Neural cell (in vitro differentiated cells): Measurements from ENCODE around the gene DUS1L. TPM values are rescaled to one million over a fixed set of nuclear protein-coding genes. Genes with fewer than 3 reads are reported as not detected.

Source experiments
- H2AFZ ChIP-seq: fragments of 200-600, 300-800 bp; sonication (generic), shearing (Covaris generic); 2 replicates; pipeline ENCODE4 v1.6.0; 2014; ENCODE audit warnings: low read depth, mild to moderate bottlenecking, antibody characterized with exemption, low read length, moderate library complexity
- H3F3A ChIP-seq: fragments of 200-600 bp; shearing (Covaris generic); 2 replicates; pipeline ENCODE4 v1.6.1; 2016; ENCODE audit warnings: mild to moderate bottlenecking, moderate library complexity, mixed read lengths, antibody characterized with exemption, low read length; ENCODE audit not compliant: insufficient read depth, poor library complexity, severe bottlenecking
- H3K27ac ChIP-seq: fragments of 200-600, 300-800 bp; sonication (generic), shearing (Covaris generic); 2 replicates; pipeline ENCODE4 v1.5.1; 2014; ENCODE audit warnings: mild to moderate bottlenecking, low read length, moderate library complexity
- H3K27me3 ChIP-seq: fragments of 300-800, 200-600 bp; sonication (generic), shearing (Covaris generic); 2 replicates; pipeline ENCODE4 v1.6.0; 2014; ENCODE audit warnings: mild to moderate bottlenecking, low read depth, low read length, moderate library complexity; ENCODE audit not compliant: insufficient read depth
- H3K36me3 ChIP-seq: fragments of 300-800, 200-600 bp; sonication (generic), shearing (Covaris generic); 2 replicates; pipeline ENCODE4 v1.5.1; 2014; ENCODE audit warnings: mild to moderate bottlenecking, antibody characterized with exemption, low read length, moderate library complexity; ENCODE audit not compliant: insufficient read depth
- H3K4me2 ChIP-seq: fragments of 300-800, 200-600 bp; sonication (generic), shearing (Covaris generic); 2 replicates; pipeline ENCODE4 v1.6.0; 2014; ENCODE audit warnings: mild to moderate bottlenecking, low read length
- H3K4me3 ChIP-seq: fragments of 300-800, 200-600 bp; sonication (generic), shearing (Covaris generic); 2 replicates; pipeline ENCODE4 v1.5.1; 2014; ENCODE audit warnings: mild to moderate bottlenecking, low read length, moderate library complexity
- H3K79me2 ChIP-seq: fragments of 200-600 bp; shearing (Covaris generic); replicated peaks from 2 replicates; pipeline ENCODE4 v1.6.0; 2014; ENCODE audit warnings: mild to moderate bottlenecking, low read length, moderate library complexity; ENCODE audit not compliant: insufficient read depth
- H3K9ac ChIP-seq: fragments of 300-800, 200-600 bp; sonication (generic), shearing (Covaris generic); 2 replicates; pipeline ENCODE4 v1.6.1; 2016; ENCODE audit warnings: mild to moderate bottlenecking, low read length, mixed read lengths
- H3K9me2 ChIP-seq: fragments of 200-600 bp; shearing (Covaris generic); 2 replicates; pipeline ENCODE4 v1.6.1; 2016; ENCODE audit warnings: mild to moderate bottlenecking, low read length, mixed read lengths; ENCODE audit not compliant: insufficient read depth
- H3K9me3 ChIP-seq: fragments of 200-600, 300-800 bp; sonication (generic), shearing (Covaris generic); 2 replicates; pipeline ENCODE4 v1.6.1; 2016; ENCODE audit warnings: mild to moderate bottlenecking, mixed run types, low read length, moderate library complexity, mixed read lengths
- H4K20me1 ChIP-seq: fragments of 200-600 bp; shearing (Covaris generic); 2 replicates; pipeline ENCODE4 v1.6.1; 2016; ENCODE audit warnings: mild to moderate bottlenecking, mixed run types; ENCODE audit not compliant: insufficient read depth
- EP300 ChIP-seq: fragments of 450-650 bp; conservative IDR thresholded peaks from 2 replicates; pipeline ENCODE4 v1.6.1; 2014; ENCODE audit warnings: antibody characterized with exemption, mild to moderate bottlenecking, moderate library complexity; ENCODE audit not compliant: poor library complexity, severe bottlenecking
- EZH2 ChIP-seq: fragments of 200-600, 300-800 bp; shearing (Covaris generic), sonication (generic); IDR thresholded peaks from 2 replicates; pipeline ENCODE4 v1.6.1; 2014; ENCODE audit warnings: antibody characterized with exemption, low read length, borderline replicate concordance, mild to moderate bottlenecking; ENCODE audit not compliant: insufficient read depth, poor library complexity, severe bottlenecking
- MXI1 ChIP-seq: fragments of 450-650 bp; conservative IDR thresholded peaks from 2 replicates; pipeline ENCODE4 v1.6.1; 2014; ENCODE audit warnings: antibody characterized with exemption, mild to moderate bottlenecking; ENCODE audit not compliant: poor library complexity, severe bottlenecking
- POLR2AphosphoS5 ChIP-seq: IDR thresholded peaks from 2 replicates; pipeline ENCODE4 v1.6.1; 2012
- RAD21 ChIP-seq: fragments of 450-650 bp; conservative IDR thresholded peaks from 2 replicates; pipeline ENCODE4 v1.6.1; 2014; ENCODE audit warnings: antibody characterized with exemption, mild to moderate bottlenecking, moderate library complexity
- SMC3 ChIP-seq: fragments of 450-650 bp; conservative IDR thresholded peaks from 2 replicates; pipeline ENCODE4 v1.6.1; 2014; ENCODE audit warnings: antibody characterized with exemption, mild to moderate bottlenecking, moderate library complexity; ENCODE audit not compliant: poor library complexity
- TAF1 ChIP-seq: IDR thresholded peaks from 2 replicates; pipeline ENCODE4 v1.6.1; 2012; ENCODE audit warnings: low read depth
- polyA plus RNA-seq: library from polyadenylated mRNA; depleted of rRNA; stranded (reverse); fragments of >200 nt; gene quantifications from 2 replicates; pipeline ENCODE4 v1.2.3, GENCODE V29; 2014
- TF ChIP-seq, protein P1 (sequence below): fragments of 450-650 bp; IDR thresholded peaks from 2 replicates; pipeline ENCODE4 v1.5.1; 2014; ENCODE audit warnings: antibody characterized with exemption, mild to moderate bottlenecking, moderate library complexity; ENCODE audit not compliant: poor library complexity, severe bottlenecking
- TF ChIP-seq, protein P2 (sequence below): IDR thresholded peaks from 2 replicates; pipeline ENCODE4 v1.6.1; 2012; ENCODE audit warnings: borderline replicate concordance

DUS1L gene
- polyA plus RNA-seq, 1 donor from 2014 or later, result 100 TPM

DNA sequence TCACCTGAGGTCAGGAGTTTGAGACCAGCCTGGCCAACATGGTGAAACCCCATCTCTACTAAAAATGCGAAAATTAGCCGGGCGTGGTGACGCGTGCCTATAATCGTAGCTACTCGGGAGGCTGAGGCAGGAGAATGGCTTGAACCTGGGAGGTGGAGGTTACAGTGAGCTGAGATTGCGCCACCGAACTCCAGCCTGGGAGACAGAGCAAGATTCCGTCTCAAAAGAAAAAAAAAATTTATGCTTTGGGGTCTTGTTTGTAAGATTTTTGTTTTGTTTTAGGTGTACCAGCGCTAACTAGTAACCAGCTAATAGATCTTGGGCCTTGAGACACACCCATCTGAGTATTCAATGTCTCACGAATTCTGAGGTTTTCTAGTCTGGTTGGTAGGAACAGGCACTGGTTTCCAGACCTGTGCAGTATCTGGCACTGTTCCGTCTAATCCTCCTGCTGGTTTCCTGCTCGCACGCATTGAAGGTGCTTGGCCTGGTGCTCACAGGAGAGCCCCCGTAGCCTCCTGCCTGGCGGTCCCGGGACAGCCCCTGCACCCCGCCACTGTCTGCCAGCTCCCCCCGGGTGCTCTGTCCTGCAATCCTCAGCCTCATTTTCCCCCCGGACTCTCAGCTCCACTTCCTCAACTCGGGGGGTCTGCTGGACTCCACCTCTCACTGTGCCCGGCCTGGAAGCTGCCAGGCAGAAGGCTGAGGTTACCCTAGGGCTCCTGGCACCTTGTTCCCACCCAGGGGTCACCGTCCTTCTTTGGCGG is 10.6 kb upstream of the DUS1L start:
- H3K9me3 ChIP-seq, result no peaks in the 10 kb centered on the region
- no peaks in the 10 kb centered on the region for H4K20me1 ChIP-seq
- H3K9me2 ChIP-seq, result no peaks in the 10 kb centered on the region
- no peaks in the 10 kb centered on the region for H3K27me3 ChIP-seq
- TF ChIP-seq EZH2 (no peak), EP300 (no peak), POLR2AphosphoS5 (no peak), MXI1 (no peak), TAF1 (no peak), SMC3 (no peak), RAD21 (no peak)
- TF ChIP-seq, protein P1, sequence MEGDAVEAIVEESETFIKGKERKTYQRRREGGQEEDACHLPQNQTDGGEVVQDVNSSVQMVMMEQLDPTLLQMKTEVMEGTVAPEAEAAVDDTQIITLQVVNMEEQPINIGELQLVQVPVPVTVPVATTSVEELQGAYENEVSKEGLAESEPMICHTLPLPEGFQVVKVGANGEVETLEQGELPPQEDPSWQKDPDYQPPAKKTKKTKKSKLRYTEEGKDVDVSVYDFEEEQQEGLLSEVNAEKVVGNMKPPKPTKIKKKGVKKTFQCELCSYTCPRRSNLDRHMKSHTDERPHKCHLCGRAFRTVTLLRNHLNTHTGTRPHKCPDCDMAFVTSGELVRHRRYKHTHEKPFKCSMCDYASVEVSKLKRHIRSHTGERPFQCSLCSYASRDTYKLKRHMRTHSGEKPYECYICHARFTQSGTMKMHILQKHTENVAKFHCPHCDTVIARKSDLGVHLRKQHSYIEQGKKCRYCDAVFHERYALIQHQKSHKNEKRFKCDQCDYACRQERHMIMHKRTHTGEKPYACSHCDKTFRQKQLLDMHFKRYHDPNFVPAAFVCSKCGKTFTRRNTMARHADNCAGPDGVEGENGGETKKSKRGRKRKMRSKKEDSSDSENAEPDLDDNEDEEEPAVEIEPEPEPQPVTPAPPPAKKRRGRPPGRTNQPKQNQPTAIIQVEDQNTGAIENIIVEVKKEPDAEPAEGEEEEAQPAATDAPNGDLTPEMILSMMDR, result no peak
- TF ChIP-seq, protein P2, sequence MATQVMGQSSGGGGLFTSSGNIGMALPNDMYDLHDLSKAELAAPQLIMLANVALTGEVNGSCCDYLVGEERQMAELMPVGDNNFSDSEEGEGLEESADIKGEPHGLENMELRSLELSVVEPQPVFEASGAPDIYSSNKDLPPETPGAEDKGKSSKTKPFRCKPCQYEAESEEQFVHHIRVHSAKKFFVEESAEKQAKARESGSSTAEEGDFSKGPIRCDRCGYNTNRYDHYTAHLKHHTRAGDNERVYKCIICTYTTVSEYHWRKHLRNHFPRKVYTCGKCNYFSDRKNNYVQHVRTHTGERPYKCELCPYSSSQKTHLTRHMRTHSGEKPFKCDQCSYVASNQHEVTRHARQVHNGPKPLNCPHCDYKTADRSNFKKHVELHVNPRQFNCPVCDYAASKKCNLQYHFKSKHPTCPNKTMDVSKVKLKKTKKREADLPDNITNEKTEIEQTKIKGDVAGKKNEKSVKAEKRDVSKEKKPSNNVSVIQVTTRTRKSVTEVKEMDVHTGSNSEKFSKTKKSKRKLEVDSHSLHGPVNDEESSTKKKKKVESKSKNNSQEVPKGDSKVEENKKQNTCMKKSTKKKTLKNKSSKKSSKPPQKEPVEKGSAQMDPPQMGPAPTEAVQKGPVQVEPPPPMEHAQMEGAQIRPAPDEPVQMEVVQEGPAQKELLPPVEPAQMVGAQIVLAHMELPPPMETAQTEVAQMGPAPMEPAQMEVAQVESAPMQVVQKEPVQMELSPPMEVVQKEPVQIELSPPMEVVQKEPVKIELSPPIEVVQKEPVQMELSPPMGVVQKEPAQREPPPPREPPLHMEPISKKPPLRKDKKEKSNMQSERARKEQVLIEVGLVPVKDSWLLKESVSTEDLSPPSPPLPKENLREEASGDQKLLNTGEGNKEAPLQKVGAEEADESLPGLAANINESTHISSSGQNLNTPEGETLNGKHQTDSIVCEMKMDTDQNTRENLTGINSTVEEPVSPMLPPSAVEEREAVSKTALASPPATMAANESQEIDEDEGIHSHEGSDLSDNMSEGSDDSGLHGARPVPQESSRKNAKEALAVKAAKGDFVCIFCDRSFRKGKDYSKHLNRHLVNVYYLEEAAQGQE, result no peak
- no peaks in the 10 kb centered on the region for H3K36me3 ChIP-seq
- H2AFZ ChIP-seq, result no peak overlapping the region
- H3K79me2 ChIP-seq, result no peaks in the 10 kb centered on the region
- no peak overlapping the region for H3K27ac ChIP-seq
- no peak overlapping the region for H3K4me2 ChIP-seq
- H3K4me3 ChIP-seq, result no peak overlapping the region
- H3K9ac ChIP-seq, result no peak overlapping the region
- no peaks in the 10 kb centered on the region for H3F3A ChIP-seq

DNA sequence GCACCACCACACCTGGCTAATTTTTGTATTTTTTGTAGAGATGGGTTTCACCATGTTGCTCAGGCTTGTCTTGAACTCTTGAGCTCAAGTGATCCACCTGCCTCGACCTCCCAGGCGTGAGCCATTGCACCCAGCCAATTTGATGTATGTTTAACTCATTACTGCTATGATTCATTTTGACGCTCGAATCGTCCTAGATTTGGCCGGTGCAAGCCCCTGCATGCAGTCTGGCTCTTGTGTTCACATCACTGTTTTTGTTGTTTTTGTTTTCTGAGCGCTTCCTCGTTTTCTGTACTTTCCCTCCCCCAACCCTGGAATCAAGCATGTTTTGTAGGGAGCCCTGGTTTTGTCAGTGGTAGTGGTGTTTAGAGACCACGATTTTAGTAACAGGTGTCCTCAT is 7.8 kb upstream of the DUS1L start:
- Histone ChIP-seq H3F3A (no peaks in the 10 kb centered on the region), H3K36me3 (no peaks in the 10 kb centered on the region), H3K4me2 (no peak overlapping the region), H3K9me3 (no peaks in the 10 kb centered on the region), H2AFZ (no peak overlapping the region), H4K20me1 (no peaks in the 10 kb centered on the region), H3K9ac (no peak overlapping the region), H3K27ac (no peak overlapping the region), H3K4me3 (no peak overlapping the region), H3K27me3 (no peaks in the 10 kb centered on the region), H3K9me2 (no peaks in the 10 kb centered on the region), H3K79me2 (no peaks in the 10 kb centered on the region)
- TF ChIP-seq EZH2 (no peak), EP300 (no peak), POLR2AphosphoS5 (no peak), MXI1 (no peak), TAF1 (no peak), SMC3 (no peak), RAD21 (no peak)
- TF ChIP-seq, protein P2, result no peak
- TF ChIP-seq, protein P1, result no peak
